GM12801 (cell line): ENCODE results near the gene NRN1L.

Source experiments
- CTCF ChIP-seq: IDR thresholded peaks from one replicate; pipeline ENCODE4 v1.5.1; 2011; ENCODE audit warnings: control low read depth; ENCODE audit not compliant: insufficient read length; ENCODE audit errors: extremely low read depth

NRN1L gene

GRCh38 chr16:67882374-67883145 is 2.1 kb upstream of the NRN1L start:
- no peak for TF ChIP-seq CTCF

GRCh38 chr16:67883146-67883871 is 1.4 kb upstream of the NRN1L start:
- no peak for TF ChIP-seq CTCF

GRCh38 chr16:67883872-67884261 is 818 bp upstream of the NRN1L start:
- TF ChIP-seq CTCF: no peak

DNA sequence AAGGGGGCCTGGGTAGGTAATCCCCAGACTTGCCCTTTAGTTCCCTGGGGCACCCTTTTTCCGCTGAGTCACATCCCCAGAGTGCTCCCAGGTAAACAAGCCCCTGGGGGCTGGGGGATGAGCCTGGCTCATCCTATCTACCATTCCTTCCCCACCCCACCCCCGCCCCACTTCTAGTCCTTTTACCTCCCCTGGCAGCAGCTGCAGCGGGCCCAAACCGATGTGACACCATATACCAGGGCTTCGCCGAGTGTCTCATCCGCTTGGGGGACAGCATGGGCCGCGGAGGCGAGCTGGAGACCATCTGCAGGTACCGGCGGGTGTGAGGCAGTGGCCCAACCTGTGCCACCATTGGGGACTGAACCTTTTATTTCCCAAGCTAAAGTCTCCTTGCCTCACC is 860 bp downstream of the NRN1L start:
- TF ChIP-seq CTCF: no peak

- no peak for TF ChIP-seq CTCF
Observed at GRCh38 chr16:67885976-67886375, 1.3 kb downstream of the NRN1L start.

- no peak for TF ChIP-seq CTCF
Observed at GRCh38 chr16:67886387-67886786, 1.7 kb downstream of the NRN1L start.

DNA sequence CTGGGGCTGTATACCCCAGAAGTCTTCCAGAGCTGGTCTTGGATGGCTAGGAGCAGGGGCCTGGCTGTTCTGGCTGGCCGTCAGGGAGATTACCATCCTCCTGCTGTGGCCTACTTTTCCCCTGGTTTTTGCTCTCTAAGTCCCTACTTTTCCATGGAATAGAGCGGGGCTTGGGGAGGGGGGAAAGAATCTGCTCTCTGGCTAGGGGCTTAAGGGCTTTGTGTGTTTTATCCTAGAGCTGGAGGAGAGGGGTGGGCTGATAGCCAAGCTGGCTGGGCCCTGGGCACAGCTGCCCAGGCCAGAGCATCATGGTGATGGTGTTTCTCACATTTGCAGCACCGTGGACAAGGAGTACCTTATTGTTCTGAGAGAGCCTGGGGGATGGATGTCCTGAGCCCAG is 3.6 kb downstream of the NRN1L start:
- TF ChIP-seq CTCF: no peak
